Activated naive CD8-positive, alpha-beta T cell treated with anti-CD3 and anti-CD28 coated beads for 36 hours (primary cell): Measurements from ENCODE around the gene TXNDC8. TPM values are rescaled to one million over a fixed set of nuclear protein-coding genes. Genes with fewer than 3 reads are reported as not detected.
"Not testable (repeated sequence)": the region's sequence is repeated elsewhere in the genome, so short reads cannot be mapped to it uniquely, and the experiment has no call there.

Source experiments
- DNase-seq: peaks from one replicate; pipeline ENCODE4 v3.0.0; 2021
- H3K27ac Mint-ChIP-seq: one replicate; pipeline ENCODE4 v1.8.0; 2022; ENCODE audit warnings: mild to moderate bottlenecking, moderate library complexity, mixed read lengths
- H3K27me3 Mint-ChIP-seq: one replicate; pipeline ENCODE4 v1.8.0; 2022; ENCODE audit warnings: mild to moderate bottlenecking, mixed read lengths
- H3K36me3 Mint-ChIP-seq: one replicate; pipeline ENCODE4 v1.8.0; 2021; ENCODE audit warnings: mild to moderate bottlenecking, mixed read lengths
- H3K4me1 Mint-ChIP-seq: one replicate; pipeline ENCODE4 v1.8.0; 2021; ENCODE audit warnings: mixed read lengths
- H3K4me3 Mint-ChIP-seq: one replicate; pipeline ENCODE4 v1.8.0; 2022; ENCODE audit warnings: mild to moderate bottlenecking, moderate library complexity, mixed read lengths
- H3K9me3 Mint-ChIP-seq: one replicate; pipeline ENCODE4 v1.8.0; 2022; ENCODE audit warnings: mixed read lengths
- total RNA-seq, 2 experiments: library from RNA; stranded (reverse); gene quantifications; one replicate each; pipeline ENCODE4 v1.2.3, GENCODE V29; 2021

Gene TXNDC8
- total RNA-seq, 2 experiments from 2014 or later = not detected

GRCh38 chr9:110336363-110336762, 1.3 kb downstream of the TXNDC8 start:
- H3K9me3 Mint-ChIP-seq = no peaks in the 10 kb centered on the region
- no peak for DNase-seq
- H3K36me3 Mint-ChIP-seq = no peaks in the 10 kb centered on the region
- H3K27ac Mint-ChIP-seq = no peak overlapping the region
- H3K27me3 Mint-ChIP-seq = no peaks in the 10 kb centered on the region
- H3K4me3 Mint-ChIP-seq = no peak overlapping the region
- peaks cover 3% of the 10 kb centered on the region for H3K4me1 Mint-ChIP-seq

- H3K36me3 Mint-ChIP-seq = no peaks in the 10 kb centered on the region
- H3K27me3 Mint-ChIP-seq = no peaks in the 10 kb centered on the region
- no peak for DNase-seq
- no peak overlapping the region for H3K4me3 Mint-ChIP-seq
- peaks cover 3% of the 10 kb centered on the region for H3K4me1 Mint-ChIP-seq
- no peak overlapping the region for H3K27ac Mint-ChIP-seq
- no peaks in the 10 kb centered on the region for H3K9me3 Mint-ChIP-seq
Observed at GRCh38 chr9:110334871-110335270, 2.8 kb downstream of the TXNDC8 start.

GRCh38 chr9:110334183-110334582, 3.5 kb downstream of the TXNDC8 start:
- Mint-ChIP-seq H3K36me3 (no peaks in the 10 kb centered on the region), H3K4me1 (peaks cover 3% of the 10 kb centered on the region), H3K9me3 (no peaks in the 10 kb centered on the region), H3K27ac (no peak overlapping the region), H3K27me3 (no peaks in the 10 kb centered on the region), H3K4me3 (no peak overlapping the region)
- no peak for DNase-seq

- DNase-seq = no peak
- Mint-ChIP-seq H3K36me3 (no peaks in the 10 kb centered on the region), H3K9me3 (no peaks in the 10 kb centered on the region), H3K4me3 (no peak overlapping the region), H3K27me3 (no peaks in the 10 kb centered on the region), H3K27ac (no peak overlapping the region), H3K4me1 (peaks cover 3% of the 10 kb centered on the region)
Observed at GRCh38 chr9:110332766-110333165, 4.9 kb downstream of the TXNDC8 start.

GRCh38 chr9:110330484-110331105, 7.1 kb downstream of the TXNDC8 start:
- DNase-seq = no peak
- no peaks in the 10 kb centered on the region for H3K27me3 Mint-ChIP-seq
- no peak overlapping the region for H3K4me3 Mint-ChIP-seq
- H3K36me3 Mint-ChIP-seq = no peaks in the 10 kb centered on the region
- H3K27ac Mint-ChIP-seq = no peak overlapping the region
- H3K4me1 Mint-ChIP-seq = peaks cover 3% of the 10 kb centered on the region
- no peaks in the 10 kb centered on the region for H3K9me3 Mint-ChIP-seq

- peaks cover 3% of the 10 kb centered on the region for H3K4me1 Mint-ChIP-seq
Observed at GRCh38 chr9:110329639-110330230, 7.9 kb downstream of the TXNDC8 start.

GRCh38 chr9:110328763-110329162, 8.9 kb downstream of the TXNDC8 start:
- no peak for DNase-seq
- no peak overlapping the region for H3K27ac Mint-ChIP-seq

More at GRCh38 chr9:110329639-110330230, 7.9 kb downstream of the TXNDC8 start:
- no peak for DNase-seq
- Mint-ChIP-seq H3K27ac (no peak overlapping the region), H3K4me3 (no peak overlapping the region), H3K36me3 (no peaks in the 10 kb centered on the region), H3K9me3 (no peaks in the 10 kb centered on the region), H3K27me3 (no peaks in the 10 kb centered on the region)

GRCh38 chr9:110327716-110328115, 9.9 kb downstream of the TXNDC8 start:
- no peak overlapping the region for H3K27ac Mint-ChIP-seq
- peaks cover under 1% of the 10 kb centered on the region for H3K27me3 Mint-ChIP-seq
- H3K4me1 Mint-ChIP-seq = no peaks in the 10 kb centered on the region
- no peaks in the 10 kb centered on the region for H3K36me3 Mint-ChIP-seq
- DNase-seq = no peak
- no peak overlapping the region for H3K4me3 Mint-ChIP-seq
- H3K9me3 Mint-ChIP-seq = no peaks in the 10 kb centered on the region

More at GRCh38 chr9:110328763-110329162, 8.9 kb downstream of the TXNDC8 start:
- H3K4me3 Mint-ChIP-seq = no peak overlapping the region
- no peaks in the 10 kb centered on the region for H3K9me3 Mint-ChIP-seq
- no peaks in the 10 kb centered on the region for H3K27me3 Mint-ChIP-seq
- H3K4me1 Mint-ChIP-seq = no peaks in the 10 kb centered on the region
- H3K36me3 Mint-ChIP-seq = no peaks in the 10 kb centered on the region

- Mint-ChIP-seq H3K4me1 (no peaks in the 10 kb centered on the region), H3K4me3 (no peak overlapping the region), H3K9me3 (no peaks in the 10 kb centered on the region), H3K36me3 (no peaks in the 10 kb centered on the region), H3K27me3 (peaks cover 13% of the 10 kb centered on the region), H3K27ac (no peak overlapping the region)
- no peak for DNase-seq
Observed at GRCh38 chr9:110323818-110324217, 13.8 kb downstream of the TXNDC8 start.

- no peaks in the 10 kb centered on the region for H3K4me1 Mint-ChIP-seq
- no peak overlapping the region for H3K4me3 Mint-ChIP-seq
- DNase-seq = no peak
- no peaks in the 10 kb centered on the region for H3K36me3 Mint-ChIP-seq
- H3K9me3 Mint-ChIP-seq = no peaks in the 10 kb centered on the region
- H3K27me3 Mint-ChIP-seq = peaks cover 13% of the 10 kb centered on the region
- no peak overlapping the region for H3K27ac Mint-ChIP-seq
Observed at GRCh38 chr9:110320651-110321445, 16.8 kb downstream of the TXNDC8 start.

- H3K4me3 Mint-ChIP-seq = no peak overlapping the region
- H3K27me3 Mint-ChIP-seq = peaks cover 13% of the 10 kb centered on the region
- no peak overlapping the region for H3K27ac Mint-ChIP-seq
- H3K36me3 Mint-ChIP-seq = no peaks in the 10 kb centered on the region
- no peak for DNase-seq
- H3K9me3 Mint-ChIP-seq = no peaks in the 10 kb centered on the region
- no peaks in the 10 kb centered on the region for H3K4me1 Mint-ChIP-seq
Observed at GRCh38 chr9:110319781-110320492, 17.7 kb downstream of the TXNDC8 start.

GRCh38 chr9:110317911-110318310, 19.8 kb downstream of the TXNDC8 start:
- Mint-ChIP-seq H3K9me3 (no peaks in the 10 kb centered on the region), H3K4me3 (no peak overlapping the region), H3K36me3 (no peaks in the 10 kb centered on the region), H3K27ac (no peak overlapping the region), H3K4me1 (no peaks in the 10 kb centered on the region), H3K27me3 (peaks cover 13% of the 10 kb centered on the region)
- DNase-seq = no peak

- peaks cover 1% of the 10 kb centered on the region for H3K9me3 Mint-ChIP-seq
- H3K4me1 Mint-ChIP-seq = no peaks in the 10 kb centered on the region
- H3K36me3 Mint-ChIP-seq = no peaks in the 10 kb centered on the region
- DNase-seq = no peak
- peaks cover 9% of the 10 kb centered on the region for H3K27me3 Mint-ChIP-seq
- peak overlapping the region; percentile 53 for H3K4me3 Mint-ChIP-seq
- no peak overlapping the region for H3K27ac Mint-ChIP-seq
Observed at GRCh38 chr9:110316261-110317075, 21.2 kb downstream of the TXNDC8 start.

GRCh38 chr9:110311978-110312377, 25.7 kb downstream of the TXNDC8 start:
- not testable (repeated sequence) for H3K4me3 Mint-ChIP-seq, H3K36me3 Mint-ChIP-seq, H3K4me1 Mint-ChIP-seq, H3K27ac Mint-ChIP-seq, H3K9me3 Mint-ChIP-seq, DNase-seq, H3K27me3 Mint-ChIP-seq
